GM13977 (cell line): ENCODE data around the gene ARL15.

Experiments
- DNase-seq: peaks from one replicate; pipeline ENCODE4 v3.0.0; 2012; ENCODE audit warnings: low spot score
- CTCF ChIP-seq: IDR thresholded peaks from 2 replicates; pipeline ENCODE4 v1.5.1; 2012; ENCODE audit warnings: mild to moderate bottlenecking, control low read depth; ENCODE audit not compliant: insufficient read depth; ENCODE audit errors: extremely low read depth, missing control alignments
- in situ Hi-C: fragments of 300-500 bp; cut with MboI; formaldehyde crosslinking; loops from one replicate; pipeline ENCODE4 v1.12.0; 2022; ENCODE audit warnings: low sequenced_read_pairs, low pct_unique_long_range_greater_than_20kb, mixed read lengths, inconsistent platforms; ENCODE audit not compliant: unreplicated experiment

The ARL15 gene

GRCh38 chr5:54247226-54247625, 63.1 kb downstream of the ARL15 start:
- in situ Hi-C loops: loop anchor here (25.0 kb wide), 1 partner anchor 1085 kb away; no protein-coding TSS in a partner anchor
- DNase-seq: no peak
- TF ChIP-seq CTCF: no peak

- TF ChIP-seq CTCF: peak; percentile 73
- DNase-seq: peak; percentile 41
- in situ Hi-C loops: loop anchor here (25.0 kb wide), 1 partner anchor 1081 kb away; no protein-coding TSS in a partner anchor
Observed at GRCh38 chr5:54243483-54244080, 66.8 kb downstream of the ARL15 start.

- in situ Hi-C loops: loop anchor here (25.0 kb wide), 1 partner anchor 1080 kb away; no protein-coding TSS in a partner anchor
- no peak for DNase-seq
- no peak for TF ChIP-seq CTCF
Observed at GRCh38 chr5:54242297-54242696, 68.1 kb downstream of the ARL15 start.

- DNase-seq: peak; percentile 48
- in situ Hi-C loops: loop anchor here (25.0 kb wide), 1 partner anchor 1072 kb away; no protein-coding TSS in a partner anchor
- peak; percentile 61 for TF ChIP-seq CTCF
Observed at GRCh38 chr5:54234304-54234933, 76.0 kb downstream of the ARL15 start.

GRCh38 chr5:54230936-54231685, 79.3 kb downstream of the ARL15 start:
- TF ChIP-seq CTCF: no peak
- DNase-seq: no peak
- in situ Hi-C loops: loop anchor here (25.0 kb wide), 1 partner anchor 1069 kb away; no protein-coding TSS in a partner anchor

GRCh38 chr5:54229041-54229780, 81.2 kb downstream of the ARL15 start:
- peak; percentile 39 for DNase-seq
- TF ChIP-seq CTCF: peak; percentile 90
- in situ Hi-C loops: loop anchor here (25.0 kb wide), 1 partner anchor 1067 kb away; no protein-coding TSS in a partner anchor
